Mesendoderm (in vitro differentiated cells): ENCODE data around the gene SAC3D1.

ENCODE experiments used
- DNase-seq: peaks from one replicate; pipeline ENCODE4 v3.0.0; 2013
- H2AK5ac ChIP-seq: 2 replicates; pipeline ENCODE4 v1.6.1; 2013; ENCODE audit warnings: low read length, inconsistent platforms
- H2BK120ac ChIP-seq: 2 replicates; pipeline ENCODE4 v1.6.1; 2013; ENCODE audit warnings: low read depth, mild to moderate bottlenecking, low read length, moderate library complexity, mixed read lengths
- H2BK15ac ChIP-seq: replicated peaks from 2 replicates; pipeline ENCODE4 v1.6.1; 2013; ENCODE audit warnings: low read depth, mild to moderate bottlenecking, moderate library complexity
- H2BK5ac ChIP-seq: 2 replicates; pipeline ENCODE4 v1.6.1; 2013; ENCODE audit warnings: low read length, inconsistent platforms
- H3K18ac ChIP-seq: 2 replicates; pipeline ENCODE4 v1.6.1; 2013; ENCODE audit warnings: mild to moderate bottlenecking, low read length, mixed read lengths
- H3K23ac ChIP-seq: one replicate; pipeline ENCODE4 v1.6.1; 2013; ENCODE audit warnings: low read length
- H3K27ac ChIP-seq: 2 replicates; pipeline ENCODE4 v1.5.1; 2013; ENCODE audit warnings: low read depth, mild to moderate bottlenecking, inconsistent platforms, low read length, moderate library complexity
- H3K27me3 ChIP-seq: 2 replicates; pipeline ENCODE4 v1.6.1; 2013; ENCODE audit warnings: low read length, control low read depth, mild to moderate bottlenecking, inconsistent platforms; ENCODE audit not compliant: insufficient read depth, poor library complexity
- H3K36me3 ChIP-seq: 2 replicates; pipeline ENCODE4 v1.6.1; 2013; ENCODE audit warnings: low read length, inconsistent platforms; ENCODE audit not compliant: control insufficient read depth, insufficient read depth
- H3K4ac ChIP-seq: one replicate; pipeline ENCODE4 v1.6.1; 2013; ENCODE audit warnings: low read depth, mild to moderate bottlenecking, low read length, moderate library complexity
- H3K4me1 ChIP-seq: 2 replicates; pipeline ENCODE4 v1.6.1; 2013; ENCODE audit warnings: low read depth, low read length, inconsistent platforms; ENCODE audit not compliant: control insufficient read depth
- H3K4me2 ChIP-seq: 2 replicates; pipeline ENCODE4 v1.6.1; 2013; ENCODE audit warnings: low read length
- H3K4me3 ChIP-seq: 2 replicates; pipeline ENCODE4 v1.5.1; 2013; ENCODE audit warnings: mild to moderate bottlenecking, low read length
- H3K56ac ChIP-seq: one replicate; pipeline ENCODE4 v1.6.1; 2013; ENCODE audit warnings: low read length
- H3K79me1 ChIP-seq: 2 replicates; pipeline ENCODE4 v1.6.1; 2013; ENCODE audit warnings: low read length, inconsistent platforms
- H3K79me2 ChIP-seq: 2 replicates; pipeline ENCODE4 v1.6.1; 2013; ENCODE audit warnings: mild to moderate bottlenecking, low read length; ENCODE audit not compliant: control insufficient read depth, insufficient read depth
- H3K9ac ChIP-seq: 2 replicates; pipeline ENCODE4 v1.6.1; 2013; ENCODE audit warnings: low read length, inconsistent platforms
- H4K5ac ChIP-seq: one replicate; pipeline ENCODE4 v1.6.1; 2013; ENCODE audit warnings: low read length
- H4K8ac ChIP-seq: one replicate; pipeline ENCODE4 v1.6.1; 2013; ENCODE audit warnings: low read depth, mild to moderate bottlenecking, control low read depth, low read length, moderate library complexity
- WGBS: extraction: QIAGEN DNeasy Blood & Tissue Kit; methylation state at CpG from one replicate; pipeline ENCODE4 v1.1.7; 2013; ENCODE audit warnings: low lambda C conversion rate, missing lambda C conversion rate; ENCODE audit not compliant: insufficient coverage; ENCODE audit errors: extremely low coverage; 5-methylcytosine and 5-hydroxymethylcytosine counted together

SAC3D1 gene

GRCh38 chr11:65027213-65028067 is 13.6 kb upstream of the SAC3D1 start, which contains the start of gene SNX15:
SNX15 (plus strand) TSS chr11:65027439; CDS start chr11:65027538, 99 bp downstream.
- H3K23ac ChIP-seq = no peak within 1 kb of the TSS
- H2BK15ac ChIP-seq = no peak within 1 kb of the TSS
- H4K5ac ChIP-seq = no peak within 1 kb of the TSS
- H2BK5ac ChIP-seq = no peak within 1 kb of the TSS
- no peak within 1 kb of the TSS for H2BK120ac ChIP-seq
- H3K4ac ChIP-seq = no peak within 1 kb of the TSS
- H3K79me2 ChIP-seq = no peaks in the 10 kb centered on the region
- peak within 1 kb of the TSS; percentile 20 for H3K4me3 ChIP-seq
- H3K27me3 ChIP-seq = no peaks in the 10 kb centered on the region
- H3K27ac ChIP-seq = no peak within 1 kb of the TSS
- no peaks in the 10 kb centered on the region for H3K36me3 ChIP-seq
- peak within 1 kb of the TSS; percentile 82 for H3K18ac ChIP-seq
- DNase-seq = peak; percentile 98
- no peaks in the 10 kb centered on the region for H3K4me1 ChIP-seq
- H2AK5ac ChIP-seq = no peak within 1 kb of the TSS
- H4K8ac ChIP-seq = no peak within 1 kb of the TSS
- no peaks in the 10 kb centered on the region for H3K79me1 ChIP-seq
- H3K4me2 ChIP-seq = peak within 1 kb of the TSS; percentile 42
- no CpG with 5 or more reads among the region's 51 CpGs for WGBS
- peak within 1 kb of the TSS; percentile 63 for H3K9ac ChIP-seq
- peak within 1 kb of the TSS; percentile 66 for H3K56ac ChIP-seq

- Histone ChIP-seq H2BK5ac (no peak overlapping the region), H4K5ac (no peak overlapping the region), H3K36me3 (no peaks in the 10 kb centered on the region), H3K79me1 (no peaks in the 10 kb centered on the region), H3K4me2 (no peak overlapping the region), H3K23ac (no peak overlapping the region), H3K4me3 (no peak overlapping the region), H2AK5ac (no peak overlapping the region), H3K4me1 (no peaks in the 10 kb centered on the region), H4K8ac (no peak overlapping the region), H3K56ac (no peak overlapping the region), H2BK15ac (no peak overlapping the region), H3K9ac (no peak overlapping the region), H2BK120ac (no peak overlapping the region), H3K18ac (no peak overlapping the region), H3K79me2 (no peaks in the 10 kb centered on the region), H3K27me3 (no peaks in the 10 kb centered on the region), H3K27ac (no peak overlapping the region), H3K4ac (no peak overlapping the region)
- WGBS = no CpG with 5 or more reads among the region's 13 CpGs
- DNase-seq = no peak
Observed at GRCh38 chr11:65032216-65032615, 8.8 kb upstream of the SAC3D1 start.

DNA sequence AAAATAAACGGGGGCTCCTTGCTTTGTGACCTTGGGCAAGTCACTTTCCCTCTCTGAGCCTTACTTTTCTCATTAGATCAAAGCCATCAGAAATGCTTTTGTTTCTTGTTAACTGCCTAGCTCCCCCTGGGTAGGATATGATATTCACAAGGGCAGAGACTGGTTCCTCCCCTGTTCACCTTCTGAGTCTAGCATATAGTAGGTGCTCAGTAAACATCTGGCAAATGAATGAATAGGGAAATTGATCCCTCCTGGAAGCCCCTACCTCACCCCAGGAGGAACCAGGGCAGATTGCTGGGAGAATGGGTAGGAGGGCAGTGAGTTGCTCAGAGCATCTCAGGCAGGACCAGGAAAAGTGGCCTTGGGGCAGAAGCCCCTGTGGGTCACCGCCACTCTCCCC is 6.6 kb upstream of the SAC3D1 start:
- no peak overlapping the region for H3K4ac ChIP-seq
- no peak overlapping the region for H3K4me3 ChIP-seq
- no peak overlapping the region for H2BK15ac ChIP-seq
- H3K4me1 ChIP-seq = no peaks in the 10 kb centered on the region
- WGBS = no CpG with 5 or more reads among the region's 2 CpGs
- no peak overlapping the region for H4K5ac ChIP-seq
- no peaks in the 10 kb centered on the region for H3K79me2 ChIP-seq
- H3K27ac ChIP-seq = no peak overlapping the region
- no peak overlapping the region for H3K9ac ChIP-seq
- H3K23ac ChIP-seq = no peak overlapping the region
- DNase-seq = no peak
- no peak overlapping the region for H2AK5ac ChIP-seq
- H3K4me2 ChIP-seq = no peak overlapping the region
- no peak overlapping the region for H3K56ac ChIP-seq
- no peak overlapping the region for H2BK5ac ChIP-seq
- no peaks in the 10 kb centered on the region for H3K36me3 ChIP-seq
- H2BK120ac ChIP-seq = no peak overlapping the region
- H3K79me1 ChIP-seq = no peaks in the 10 kb centered on the region
- H3K18ac ChIP-seq = no peak overlapping the region
- no peak overlapping the region for H4K8ac ChIP-seq
- H3K27me3 ChIP-seq = no peaks in the 10 kb centered on the region

DNA sequence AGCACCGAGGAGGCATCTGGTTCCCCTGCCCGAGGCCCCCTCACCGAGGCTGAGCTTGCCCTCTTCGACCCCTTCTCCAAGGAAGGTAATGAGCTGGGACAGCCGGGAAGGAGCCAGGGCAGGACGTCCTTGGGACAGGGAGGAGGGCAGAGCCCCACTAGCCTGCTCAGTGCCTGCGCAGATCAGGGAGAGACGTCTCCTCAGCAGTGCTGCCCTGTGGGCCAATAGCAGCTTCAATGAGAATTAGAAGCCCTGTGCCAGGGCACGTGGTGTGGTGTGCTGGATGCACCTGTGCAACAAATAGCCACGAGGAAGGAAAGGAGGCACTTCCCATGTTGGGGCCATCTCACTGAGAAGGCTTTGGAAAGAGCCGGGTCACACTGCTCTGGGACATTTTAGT is 5.4 kb upstream of the SAC3D1 start:
- Histone ChIP-seq H3K79me2 (no peaks in the 10 kb centered on the region), H2AK5ac (no peak overlapping the region), H3K27ac (no peak overlapping the region), H4K5ac (no peak overlapping the region), H3K27me3 (no peaks in the 10 kb centered on the region), H3K4me3 (no peak overlapping the region), H2BK15ac (no peak overlapping the region), H3K79me1 (no peaks in the 10 kb centered on the region), H3K4me1 (no peaks in the 10 kb centered on the region), H3K9ac (no peak overlapping the region), H3K36me3 (no peaks in the 10 kb centered on the region), H3K18ac (no peak overlapping the region), H3K23ac (no peak overlapping the region), H4K8ac (no peak overlapping the region), H2BK5ac (no peak overlapping the region), H3K4ac (no peak overlapping the region), H2BK120ac (no peak overlapping the region), H3K56ac (no peak overlapping the region), H3K4me2 (no peak overlapping the region)
- DNase-seq = no peak
- WGBS = no CpG with 5 or more reads among the region's 11 CpGs

DNA sequence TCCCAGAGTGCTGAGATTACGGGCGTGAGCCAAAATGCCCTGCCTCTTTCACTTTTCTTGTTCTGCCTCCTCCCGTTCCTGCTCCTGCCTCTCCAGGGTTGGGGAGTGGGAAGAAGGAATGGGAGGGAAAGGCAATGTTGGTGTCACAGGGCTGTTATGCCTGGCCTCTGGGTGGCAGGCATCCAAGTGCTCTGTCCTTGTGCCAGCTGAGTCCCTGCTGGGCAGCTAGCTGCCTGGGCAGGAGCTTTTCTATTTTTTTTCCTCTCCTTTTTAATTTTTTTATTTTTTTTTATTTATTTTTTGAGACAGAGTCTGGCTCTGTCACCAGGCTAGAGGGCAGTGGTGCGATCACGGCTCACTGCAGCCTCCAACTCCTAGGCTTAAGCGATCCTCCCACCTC is 4.1 kb upstream of the SAC3D1 start:
- H3K27ac ChIP-seq = no peak overlapping the region
- no CpG with 5 or more reads among the region's 6 CpGs for WGBS
- H3K4me2 ChIP-seq = no peak overlapping the region

DNA sequence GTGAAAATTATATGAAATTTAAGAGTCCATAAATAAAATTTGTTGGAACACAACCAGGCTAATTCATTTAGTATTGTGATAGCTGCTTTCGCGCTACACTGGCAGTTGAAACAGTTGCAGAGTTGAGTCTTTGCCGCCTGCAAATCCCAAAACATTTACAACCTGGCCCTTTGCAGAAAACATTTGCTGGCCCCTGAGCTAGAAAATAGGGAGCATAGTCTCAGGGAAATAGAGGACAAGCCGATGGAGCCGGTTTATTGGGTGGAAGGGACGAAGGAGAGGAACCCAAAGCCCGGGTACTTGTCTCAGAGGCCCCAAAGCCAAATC is 527 bp upstream of the SAC3D1 start:
- no peak overlapping the region for H4K8ac ChIP-seq
- WGBS = no CpG with 5 or more reads among the region's 7 CpGs

More for the DNA sequence above, 4.1 kb upstream of the SAC3D1 start:
- Histone ChIP-seq H3K4me3 (no peak overlapping the region), H2BK5ac (no peak overlapping the region), H3K79me1 (no peaks in the 10 kb centered on the region), H3K4me1 (no peaks in the 10 kb centered on the region), H3K4ac (no peak overlapping the region), H4K5ac (no peak overlapping the region), H3K36me3 (no peaks in the 10 kb centered on the region), H3K27me3 (no peaks in the 10 kb centered on the region), H2BK15ac (no peak overlapping the region), H2BK120ac (no peak overlapping the region), H4K8ac (no peak overlapping the region), H3K79me2 (peaks cover 2% of the 10 kb centered on the region), H2AK5ac (no peak overlapping the region), H3K9ac (no peak overlapping the region), H3K56ac (no peak overlapping the region), H3K23ac (no peak overlapping the region), H3K18ac (no peak overlapping the region)
- DNase-seq = no peak

More for the DNA sequence above, 527 bp upstream of the SAC3D1 start:
- DNase-seq = no peak
- H3K79me2 ChIP-seq = peaks cover 2% of the 10 kb centered on the region
- no peak overlapping the region for H2BK15ac ChIP-seq
- peak overlapping the region; percentile 74 for H3K9ac ChIP-seq
- H3K18ac ChIP-seq = no peak overlapping the region
- H3K36me3 ChIP-seq = peaks cover 2% of the 10 kb centered on the region
- H2BK5ac ChIP-seq = no peak overlapping the region
- peak overlapping the region; percentile 56 for H3K4me2 ChIP-seq
- no peaks in the 10 kb centered on the region for H3K4me1 ChIP-seq
- peak overlapping the region; percentile 83 for H3K56ac ChIP-seq
- H3K4me3 ChIP-seq = no peak overlapping the region
- H3K23ac ChIP-seq = no peak overlapping the region
- H2AK5ac ChIP-seq = no peak overlapping the region
- H3K4ac ChIP-seq = no peak overlapping the region
- no peaks in the 10 kb centered on the region for H3K27me3 ChIP-seq
- H4K5ac ChIP-seq = no peak overlapping the region
- H2BK120ac ChIP-seq = no peak overlapping the region
- peaks cover 7% of the 10 kb centered on the region for H3K79me1 ChIP-seq
- peak overlapping the region; percentile 98 for H3K27ac ChIP-seq
